HG02852 (cell line): ENCODE data around the gene MS4A4E.
"Not testable (repeated sequence)": the region's sequence is repeated elsewhere in the genome, so short reads cannot be mapped to it uniquely, and the experiment has no call there.

Experiments
- ATAC-seq: cut with Tn5 transposase; IDR thresholded peaks from one replicate; pipeline ENCODE4 v1.9.1; 2021; ENCODE audit warnings: mild to moderate bottlenecking, moderate library complexity; ENCODE audit not compliant: unreplicated experiment

The MS4A4E gene

DNA sequence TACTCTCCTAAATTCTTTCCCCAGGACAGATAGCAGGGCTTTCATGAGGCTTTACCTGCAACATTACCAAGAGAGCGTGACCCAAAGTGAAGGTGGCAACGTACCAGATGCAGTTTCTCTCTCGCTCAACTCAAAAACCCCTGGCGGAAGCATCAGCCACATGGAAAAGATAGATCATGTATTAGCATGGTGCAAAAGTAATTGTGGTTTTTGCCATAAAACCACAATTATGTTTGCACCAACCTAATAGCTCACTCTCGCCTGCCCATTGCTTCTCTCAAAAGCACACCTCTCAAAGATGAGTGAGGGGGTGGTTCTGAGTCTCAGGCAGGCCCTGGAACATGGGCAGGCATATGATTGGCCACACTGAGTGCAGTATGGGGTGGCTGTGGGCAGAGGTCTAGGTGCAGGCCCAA, 67.1 kb downstream of the MS4A4E start:
- no peak for ATAC-seq

DNA sequence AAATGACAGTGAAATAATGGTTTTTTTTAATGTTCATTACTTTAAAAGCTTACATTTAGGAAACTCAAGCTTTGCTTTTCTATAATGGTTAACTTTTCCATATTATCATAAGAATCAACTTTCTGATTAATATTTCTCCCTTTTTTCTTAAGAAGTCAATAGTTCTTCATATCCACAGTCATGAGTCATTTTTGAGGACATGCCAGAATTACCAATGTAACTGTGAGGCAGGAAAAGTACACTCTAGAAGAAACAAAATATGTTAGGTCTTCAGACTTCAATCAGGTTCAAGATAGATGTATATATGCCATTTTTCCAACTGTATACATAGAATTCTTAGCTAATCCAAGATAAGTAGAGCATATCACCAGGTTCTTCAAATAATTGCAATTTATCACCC, 70.9 kb downstream of the MS4A4E start:
- ATAC-seq: no peak

DNA sequence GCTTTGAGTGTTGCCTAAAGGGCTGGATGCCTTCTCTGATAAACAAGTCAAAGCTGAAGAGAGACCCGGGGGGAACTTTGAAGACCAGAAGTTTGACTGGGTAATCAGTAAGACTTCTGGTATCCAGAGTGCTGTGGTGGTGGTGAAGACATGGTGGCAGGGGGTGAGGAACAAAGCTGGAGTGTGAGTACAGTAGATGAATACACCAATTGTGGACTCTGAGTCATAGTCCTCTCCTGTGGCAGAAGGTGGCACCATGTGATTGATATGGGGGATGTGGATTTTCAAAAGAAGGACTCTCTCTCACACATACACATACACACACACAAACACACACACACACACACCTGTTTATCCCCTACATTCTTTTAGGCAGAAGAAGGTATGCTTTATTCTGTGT, 72.4 kb downstream of the MS4A4E start:
- ATAC-seq: no peak

DNA sequence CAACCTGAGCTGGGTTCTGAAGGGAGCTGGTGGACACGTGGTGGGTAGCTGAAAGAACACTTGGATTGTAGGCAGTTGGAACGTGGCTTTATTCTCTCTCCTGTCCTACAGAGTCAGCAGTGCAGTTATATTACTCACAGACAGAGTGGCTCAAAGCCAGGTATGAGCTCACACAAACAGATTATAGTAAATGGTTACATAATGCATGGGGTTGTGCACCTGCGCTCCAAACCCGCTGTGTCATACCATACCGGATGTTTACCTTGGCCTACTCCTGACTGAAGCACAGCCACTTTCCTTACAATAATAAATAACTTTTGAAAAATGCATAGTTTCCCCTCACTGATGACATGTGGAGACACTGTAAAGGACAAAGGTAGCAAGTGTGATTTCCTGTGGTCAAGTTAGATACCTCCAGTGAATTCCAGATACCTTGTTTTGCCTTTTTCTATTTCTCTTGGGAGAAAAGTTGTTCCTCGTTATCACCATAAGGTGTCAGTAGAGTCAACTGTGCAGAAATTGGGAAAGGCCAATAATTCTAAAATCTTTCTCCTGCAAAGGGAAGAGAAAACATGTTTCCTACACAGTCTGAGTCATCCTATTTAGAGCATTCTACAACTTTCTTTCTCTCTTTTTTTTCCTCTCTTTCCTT, 73.5 kb downstream of the MS4A4E start:
- no peak for ATAC-seq

DNA sequence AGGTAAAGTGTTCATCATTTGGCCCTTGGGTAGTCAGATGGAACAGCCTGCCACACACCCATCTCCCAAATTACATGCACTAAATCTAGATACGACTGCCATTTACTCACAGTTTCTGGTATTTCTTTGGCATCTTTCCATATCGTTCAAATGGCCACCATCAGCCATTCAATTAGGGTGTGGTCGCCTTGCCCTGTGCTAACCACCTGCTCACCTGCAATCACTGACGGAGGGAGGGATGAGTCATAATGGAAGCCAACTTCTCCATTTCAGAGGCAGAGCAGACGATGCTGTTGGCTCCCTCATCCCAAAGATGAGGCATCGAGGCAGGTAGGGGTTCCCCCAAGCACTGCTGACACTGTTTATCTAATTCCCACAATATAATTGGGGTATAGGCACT, 74.6 kb downstream of the MS4A4E start:
- ATAC-seq: no peak

DNA sequence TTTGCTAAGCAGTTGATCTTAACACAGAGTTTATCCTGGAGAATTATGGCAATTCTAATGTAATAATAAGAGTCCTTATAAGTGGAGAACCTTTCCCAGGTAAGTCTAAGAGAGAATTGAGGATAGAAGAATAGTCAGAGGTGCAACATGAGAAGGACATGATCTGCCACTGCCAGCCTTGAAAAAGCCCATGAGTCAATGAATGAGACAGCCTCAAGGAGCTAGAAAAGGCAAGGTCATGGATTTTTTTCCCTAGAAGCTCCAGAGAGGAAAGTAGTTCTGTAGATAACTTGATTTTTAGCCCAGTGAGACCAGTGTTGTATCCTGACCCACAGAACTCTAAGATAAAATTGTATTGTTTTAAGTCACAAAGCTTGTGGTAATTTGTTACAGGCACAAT, 77.0 kb downstream of the MS4A4E start:
- ATAC-seq: no peak

DNA sequence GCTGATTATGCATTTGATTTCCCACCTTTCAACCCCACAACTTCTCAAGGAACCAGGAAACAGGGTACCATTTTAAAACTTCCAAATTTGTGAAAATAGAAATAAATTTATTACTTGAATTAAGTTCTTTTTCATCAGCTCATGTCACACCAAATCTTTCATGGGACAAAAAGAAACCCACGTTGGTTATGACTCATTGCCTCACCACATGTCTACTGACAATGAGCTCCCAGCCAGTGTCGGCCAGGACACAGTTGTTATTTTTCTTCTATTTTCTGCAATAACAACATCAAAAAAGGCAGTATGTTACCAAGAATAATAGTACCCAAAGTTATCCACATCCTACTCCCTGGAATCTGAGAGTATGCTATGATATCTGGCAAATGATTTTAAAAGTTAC, 77.4 kb downstream of the MS4A4E start:
- no peak for ATAC-seq

DNA sequence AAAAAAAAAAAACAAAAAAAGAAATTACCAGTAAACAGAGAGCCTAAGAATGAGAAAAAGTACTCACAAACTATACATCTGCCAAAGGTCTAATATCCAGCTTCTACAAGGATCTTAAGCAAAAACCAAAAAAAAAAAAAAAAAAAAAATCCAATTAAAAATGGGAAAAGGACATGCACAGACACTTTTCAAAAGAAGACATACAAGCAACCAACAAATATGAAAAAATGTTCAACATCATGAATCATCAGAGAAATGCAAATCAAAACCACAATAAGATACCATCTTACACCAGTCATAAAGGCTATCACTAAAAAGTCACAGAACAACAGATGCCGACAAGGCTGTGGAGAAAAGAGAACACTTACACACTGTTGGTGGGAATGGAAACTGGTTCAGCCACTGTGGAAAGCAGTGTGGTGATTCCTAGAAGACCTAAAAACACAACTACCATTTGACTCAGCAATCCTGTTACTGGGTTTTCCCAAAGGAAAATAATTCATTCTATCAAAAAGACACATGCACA, 78.3 kb downstream of the MS4A4E start:
- ATAC-seq: no peak

DNA sequence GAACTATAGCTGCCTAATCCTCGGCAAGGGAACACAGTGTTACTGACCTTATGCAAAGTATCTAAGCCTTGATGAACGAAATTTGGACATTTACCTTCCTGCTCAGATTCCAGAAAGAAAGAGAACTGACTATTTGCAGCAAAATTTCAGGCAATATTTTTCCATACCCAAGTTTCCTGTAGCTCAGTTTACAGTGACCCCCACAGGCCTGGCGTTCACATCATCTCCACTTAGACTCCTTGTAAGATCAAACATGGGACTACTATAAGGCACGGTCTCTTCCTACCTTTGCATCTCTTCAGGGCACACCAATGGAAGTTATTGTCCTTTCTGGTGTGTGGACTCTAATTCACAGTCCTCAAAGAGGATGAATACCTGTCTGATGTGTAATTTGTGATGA, 81.2 kb downstream of the MS4A4E start:
- no peak for ATAC-seq

DNA sequence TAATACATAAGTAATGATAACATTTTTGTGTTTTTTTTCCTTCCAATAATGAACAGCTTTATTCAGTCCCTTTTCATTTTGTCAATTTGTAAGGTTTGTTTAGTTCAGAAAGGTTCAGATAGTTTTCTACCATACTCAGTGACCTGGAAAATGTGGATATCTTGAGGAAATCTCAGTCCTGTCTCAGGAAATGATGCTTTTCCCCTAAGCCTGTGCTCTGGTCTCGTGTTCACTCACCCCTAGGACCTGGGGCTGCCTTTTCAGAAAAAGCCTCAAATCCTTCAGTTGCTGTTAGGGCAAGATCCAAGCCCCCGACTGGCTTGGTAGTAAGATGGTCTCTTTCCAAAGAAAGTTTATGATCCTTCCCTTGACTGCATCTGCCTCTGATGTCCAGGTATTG, 81.8 kb downstream of the MS4A4E start:
- ATAC-seq: no peak

DNA sequence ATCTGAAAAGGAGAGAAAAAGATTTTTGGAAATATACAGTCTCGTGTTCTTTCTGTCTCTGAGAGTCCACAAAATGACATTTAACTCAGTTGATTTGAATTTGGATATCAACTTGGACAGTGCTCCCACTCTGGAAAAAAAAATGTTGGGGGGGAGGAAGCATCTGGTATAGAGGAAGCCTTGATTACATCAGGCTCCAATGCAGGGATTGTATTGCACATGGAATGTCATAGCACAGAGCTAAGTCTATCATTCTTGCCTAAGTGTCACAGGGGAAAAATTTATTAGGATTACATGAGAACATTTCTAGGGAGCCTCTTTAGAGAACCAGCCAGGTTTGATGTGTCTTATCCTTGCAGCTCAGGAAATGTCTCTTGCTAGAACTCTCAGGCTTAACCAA, 83.1 kb downstream of the MS4A4E start:
- no peak for ATAC-seq

DNA sequence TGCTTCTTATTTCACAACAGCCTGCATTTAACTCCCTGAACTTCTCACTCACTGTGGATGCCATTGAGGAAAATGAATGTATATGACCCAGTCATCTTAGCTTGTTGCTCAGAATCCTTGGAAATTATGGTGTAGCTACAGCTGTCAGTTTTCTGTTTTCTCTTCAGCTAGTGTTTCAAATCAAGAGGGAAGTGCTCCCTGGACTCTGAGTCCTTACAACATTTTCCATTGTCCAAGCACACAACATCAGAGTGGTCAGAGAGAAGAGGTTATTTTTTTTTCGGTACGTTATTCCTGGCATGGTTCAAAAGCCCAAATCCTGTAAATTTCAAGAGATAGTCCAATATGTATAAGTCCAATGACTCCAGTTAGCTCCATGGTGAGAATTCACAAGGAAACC, 83.7 kb downstream of the MS4A4E start:
- ATAC-seq: no peak

DNA sequence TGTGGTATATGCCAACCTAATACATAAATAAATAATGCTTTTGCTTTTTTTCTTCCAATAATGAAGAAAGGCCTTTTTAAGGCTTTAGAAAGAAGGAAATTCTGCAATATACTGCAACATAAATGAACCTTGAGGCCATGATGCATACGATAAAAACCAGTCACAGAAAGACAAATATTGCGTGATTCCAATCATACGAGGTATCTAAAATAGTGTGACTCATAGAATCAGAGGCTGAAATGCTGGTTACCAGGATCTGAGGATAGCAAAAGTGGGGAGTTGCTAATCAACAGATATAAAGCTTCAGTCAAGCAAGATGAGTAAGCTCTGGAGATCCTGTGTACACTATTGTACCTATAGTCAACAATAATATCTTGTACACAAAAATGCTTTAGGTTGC, 84.3 kb downstream of the MS4A4E start:
- no peak for ATAC-seq

DNA sequence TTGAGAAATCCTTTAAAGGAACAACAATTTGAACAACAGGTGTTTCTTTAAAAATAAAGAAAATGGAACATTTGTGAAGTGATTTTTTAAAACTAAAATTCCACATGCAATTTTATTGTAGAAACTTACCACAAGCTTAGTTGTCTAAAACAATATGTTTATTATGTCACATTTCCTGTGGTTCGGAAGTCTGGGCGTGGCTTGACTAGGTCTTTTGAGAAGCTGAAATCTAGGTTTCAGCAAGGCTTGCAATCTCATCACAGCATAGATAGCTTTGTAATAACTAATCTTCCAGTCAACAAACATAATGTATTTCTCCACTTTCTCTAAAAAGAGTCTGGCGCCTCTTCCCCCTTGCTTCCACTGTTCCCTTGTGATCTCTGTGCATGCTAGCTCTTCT, 87.0 kb downstream of the MS4A4E start:
- ATAC-seq: no peak

DNA sequence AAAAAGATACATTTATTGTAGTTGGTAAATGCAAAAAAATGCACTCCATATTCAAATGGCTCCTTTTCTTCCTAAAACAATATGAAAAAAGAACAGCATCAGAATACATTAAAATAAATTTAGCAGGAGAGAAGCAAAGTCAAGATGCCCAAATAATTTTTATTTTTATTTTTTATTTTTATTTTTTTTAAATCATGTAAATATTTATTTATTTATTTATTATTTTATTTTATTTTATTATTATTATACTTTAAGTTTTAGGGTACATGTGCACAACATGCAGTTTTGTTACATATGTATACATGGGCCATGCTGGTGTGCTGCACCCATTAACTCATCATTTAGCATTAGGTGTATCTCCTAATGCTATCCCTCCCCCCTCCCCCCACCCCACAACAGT, 90.2 kb downstream of the MS4A4E start:
- not testable (repeated sequence) for ATAC-seq

DNA sequence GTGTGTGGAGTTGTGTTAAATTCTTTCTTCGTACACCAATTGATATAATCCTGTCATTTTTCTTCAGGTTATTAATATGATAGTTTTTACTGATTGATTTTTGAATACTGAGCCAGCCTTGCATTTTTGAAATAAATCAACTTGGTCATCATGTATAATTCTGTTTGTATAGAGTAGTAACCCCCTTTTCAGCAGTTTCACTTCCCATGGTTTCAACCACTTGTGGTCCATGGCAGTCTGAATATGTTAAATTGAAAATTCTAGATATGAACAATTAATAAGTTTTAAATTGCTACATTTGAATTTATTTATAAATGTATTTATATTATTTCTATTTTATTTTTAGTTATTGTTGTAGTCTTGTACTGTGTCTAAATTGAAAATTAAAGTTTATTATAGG, 92.7 kb downstream of the MS4A4E start:
- ATAC-seq: no peak
